Glomerular visceral epithelial cell (primary cell): ENCODE measurements around the gene KCMF1.

Experiments used
- DNase-seq: peaks from one replicate; pipeline ENCODE4 v3.0.0-alpha.2; 2016; ENCODE audit errors: extremely low spot score

Gene KCMF1

GRCh38 chr2:85022232-85022631, 51.3 kb downstream of the KCMF1 start:
- no peak for DNase-seq

DNA sequence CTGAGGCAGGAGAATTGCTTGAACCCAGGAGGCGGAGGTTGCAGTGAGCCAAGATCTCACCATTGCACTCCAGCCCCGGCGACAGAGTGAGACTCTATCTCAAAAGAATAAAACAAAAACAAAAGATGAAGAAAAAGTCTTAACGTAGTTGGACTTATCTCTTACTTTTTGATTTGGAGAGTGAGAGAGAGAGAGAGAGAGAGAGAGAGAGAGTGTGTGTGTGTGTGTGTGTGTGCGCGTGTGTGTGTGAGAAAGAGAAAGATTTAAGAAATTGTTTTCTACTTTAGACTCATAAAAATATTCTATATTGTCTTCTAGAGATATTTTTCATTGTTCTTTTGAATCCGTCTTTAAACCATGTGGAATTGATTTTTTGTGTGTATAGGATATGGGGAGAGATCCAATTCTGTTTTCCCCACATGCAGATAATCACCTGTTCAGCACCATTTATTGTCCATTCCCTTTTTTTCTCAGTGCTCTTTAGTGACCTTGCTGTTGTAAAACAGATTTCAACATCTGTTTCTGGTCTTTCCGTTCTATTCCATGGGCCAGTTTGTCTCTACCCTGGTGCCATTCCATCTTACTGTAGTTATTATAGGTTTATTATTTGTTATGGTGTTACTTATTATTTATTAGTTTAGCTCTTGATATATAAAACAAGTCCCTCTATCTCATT, 53.5 kb downstream of the KCMF1 start:
- no peak for DNase-seq

DNA sequence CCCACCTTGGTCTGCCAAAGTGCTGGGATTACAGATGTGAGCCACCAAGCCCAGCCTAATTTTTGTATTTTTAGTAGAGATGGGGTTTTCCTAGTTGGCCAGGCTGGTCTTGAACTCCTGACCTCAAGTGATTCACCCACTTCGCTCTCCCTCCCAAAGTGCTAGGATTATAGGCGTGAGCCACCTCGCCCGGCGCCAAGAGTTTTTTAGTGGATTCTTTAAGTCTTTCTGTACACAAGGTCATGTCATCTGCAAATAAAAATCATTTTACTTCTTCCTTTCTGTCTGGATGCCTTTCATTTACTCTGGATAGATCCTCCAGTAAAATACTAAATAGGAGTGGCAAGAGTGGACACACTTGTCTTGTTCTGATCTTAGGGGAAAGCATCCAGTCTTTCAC, 61.7 kb downstream of the KCMF1 start:
- no peak for DNase-seq

GRCh38 chr2:85033388-85033787, 62.4 kb downstream of the KCMF1 start:
- no peak for DNase-seq

DNA sequence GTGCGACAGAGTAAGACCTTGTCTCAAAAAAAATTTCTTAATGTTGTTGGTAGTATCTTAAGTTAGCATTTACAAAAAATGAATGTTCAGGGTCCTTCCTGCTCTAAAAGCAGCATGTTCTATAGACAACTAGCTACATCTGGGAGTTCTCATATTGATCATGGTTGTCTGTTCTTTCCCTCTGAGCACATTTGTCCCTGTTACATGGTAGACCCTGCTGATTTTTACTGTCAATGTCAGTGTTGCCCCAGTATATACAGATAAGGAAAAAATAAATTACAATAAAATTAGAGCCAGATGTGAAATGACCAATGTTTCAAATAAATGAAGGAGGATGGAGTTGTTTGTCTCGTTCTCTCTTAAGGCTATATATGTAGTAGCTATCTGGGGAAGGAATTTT, 63.2 kb downstream of the KCMF1 start:
- no peak for DNase-seq

- DNase-seq, result no peak
Measured at GRCh38 chr2:85037622-85038021, 66.7 kb downstream of the KCMF1 start.

- no peak for DNase-seq
Measured at GRCh38 chr2:85042330-85042729, 71.4 kb downstream of the KCMF1 start.

GRCh38 chr2:85048534-85048933, 77.6 kb downstream of the KCMF1 start:
- no peak for DNase-seq

GRCh38 chr2:85049236-85049635, 78.3 kb downstream of the KCMF1 start:
- no peak for DNase-seq

DNA sequence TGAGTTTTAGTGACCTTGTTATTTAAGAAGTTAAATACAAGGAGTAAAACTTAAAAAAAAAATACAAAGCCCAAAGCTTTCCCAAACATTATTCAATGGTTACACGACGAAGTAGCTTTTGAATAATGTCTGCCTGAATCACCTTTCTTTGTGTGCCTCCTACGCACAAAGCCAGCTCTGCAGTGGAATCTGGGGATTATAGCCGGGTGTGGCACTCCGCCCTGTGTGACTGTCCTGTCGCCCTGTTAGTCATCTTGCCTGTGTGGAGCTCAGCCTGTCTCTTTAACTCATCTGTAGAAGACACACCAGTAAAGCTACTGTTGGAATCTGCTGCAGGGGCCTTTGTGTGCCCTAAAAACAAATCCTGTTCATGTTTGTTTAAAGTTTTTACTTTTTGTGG, 82.8 kb downstream of the KCMF1 start:
- DNase-seq, result peak; percentile 11

GRCh38 chr2:85057226-85057962, 86.4 kb downstream of the KCMF1 start:
- no peak for DNase-seq

GRCh38 chr2:85061896-85062295, 90.9 kb downstream of the KCMF1 start:
- DNase-seq, result no peak

- DNase-seq, result no peak
Measured at GRCh38 chr2:85062565-85062964, 91.6 kb downstream of the KCMF1 start.

DNA sequence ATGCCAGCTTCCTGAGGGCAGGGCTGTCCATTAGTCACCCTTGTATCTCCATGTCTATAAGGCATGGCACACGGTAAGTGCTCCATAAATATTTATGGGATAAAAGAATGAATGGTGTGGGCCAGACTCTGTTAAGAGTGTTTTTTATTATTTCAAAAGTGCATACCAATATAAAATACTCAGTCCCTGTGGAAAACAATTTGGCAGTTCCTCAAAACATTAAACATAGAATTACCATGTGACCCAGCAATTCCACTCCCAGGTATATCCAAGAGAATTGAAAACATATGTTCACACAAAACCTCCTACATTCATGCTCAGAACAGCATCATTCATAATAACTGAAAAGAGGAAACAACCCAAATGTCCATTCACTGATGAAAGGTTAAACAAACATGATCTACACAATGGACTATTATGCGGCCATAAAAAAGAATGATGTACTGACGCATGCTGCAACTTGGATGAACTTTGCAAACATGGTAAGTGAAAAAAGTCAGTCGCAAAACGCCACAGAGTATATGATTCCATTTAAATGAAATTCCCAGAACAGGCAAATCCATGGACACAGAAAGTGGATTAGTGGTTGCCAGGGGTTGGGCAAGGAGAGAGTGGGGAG, 93.1 kb downstream of the KCMF1 start:
- DNase-seq, result no peak

DNA sequence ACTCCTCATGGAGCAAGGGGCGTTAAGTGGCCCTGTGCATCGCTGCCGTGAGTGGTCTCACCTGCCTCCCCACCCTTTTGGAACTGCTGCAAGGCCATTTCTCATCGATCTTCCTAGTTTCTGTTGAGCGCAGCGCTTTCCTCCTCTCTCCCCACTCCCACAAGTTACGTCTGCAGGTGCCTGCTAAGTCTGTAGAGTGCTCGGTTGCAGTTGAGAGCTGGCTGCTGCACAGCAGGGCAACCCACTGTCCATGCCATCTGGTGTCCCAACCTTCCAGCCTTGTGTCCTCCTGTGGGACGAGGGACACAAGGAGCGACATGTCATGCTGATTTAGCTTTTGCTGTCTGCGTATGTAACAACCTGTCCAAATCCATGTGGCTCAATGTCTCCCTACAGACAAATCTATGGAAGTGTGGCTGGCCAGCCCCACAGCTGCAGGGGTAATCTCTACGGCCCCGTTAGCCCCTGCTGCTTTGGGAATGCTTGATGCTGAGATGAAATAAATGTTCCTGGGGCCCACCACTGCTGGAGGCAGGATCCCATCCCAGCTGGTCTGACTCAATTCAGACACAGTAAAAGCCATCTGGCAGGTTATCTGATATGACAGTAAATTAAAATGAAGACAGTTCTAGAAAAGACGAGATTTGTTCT, 94.1 kb downstream of the KCMF1 start:
- DNase-seq, result no peak

DNA sequence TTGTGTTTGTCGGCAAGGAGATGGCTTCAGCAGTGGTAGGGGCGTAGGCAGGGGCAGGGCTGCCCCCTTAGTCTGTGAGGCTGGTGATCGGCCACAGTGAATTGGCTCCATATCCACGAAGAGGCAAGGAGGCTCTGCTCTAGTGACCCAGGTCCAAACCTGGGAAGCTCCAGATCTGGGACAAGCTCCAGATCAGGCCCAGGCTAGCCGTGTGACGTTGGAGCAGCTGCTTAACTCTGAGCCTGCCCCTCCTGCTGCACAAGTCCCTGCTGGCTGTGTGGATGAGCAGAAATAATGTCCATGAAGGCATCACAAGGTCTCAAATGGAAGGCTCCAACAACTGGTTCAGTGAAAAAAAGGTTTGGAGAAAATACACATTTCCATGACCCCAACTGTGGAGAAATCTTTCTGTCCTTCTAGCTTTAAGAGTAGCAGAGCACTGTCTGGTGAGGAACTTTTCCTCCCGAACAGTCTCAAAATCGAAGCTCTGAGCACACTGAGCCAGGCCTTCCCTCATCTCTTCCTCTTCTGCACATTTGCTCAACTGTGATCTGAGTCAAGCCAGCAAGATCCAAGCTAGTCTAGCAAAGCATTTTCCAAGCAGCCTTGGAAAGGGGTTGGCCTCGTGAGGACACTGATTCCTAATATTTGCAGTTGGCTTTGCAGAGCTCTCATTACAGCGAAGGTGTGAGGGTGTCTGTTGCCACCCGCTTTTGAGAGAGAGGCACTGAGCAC, 95.2 kb downstream of the KCMF1 start:
- no peak for DNase-seq

DNA sequence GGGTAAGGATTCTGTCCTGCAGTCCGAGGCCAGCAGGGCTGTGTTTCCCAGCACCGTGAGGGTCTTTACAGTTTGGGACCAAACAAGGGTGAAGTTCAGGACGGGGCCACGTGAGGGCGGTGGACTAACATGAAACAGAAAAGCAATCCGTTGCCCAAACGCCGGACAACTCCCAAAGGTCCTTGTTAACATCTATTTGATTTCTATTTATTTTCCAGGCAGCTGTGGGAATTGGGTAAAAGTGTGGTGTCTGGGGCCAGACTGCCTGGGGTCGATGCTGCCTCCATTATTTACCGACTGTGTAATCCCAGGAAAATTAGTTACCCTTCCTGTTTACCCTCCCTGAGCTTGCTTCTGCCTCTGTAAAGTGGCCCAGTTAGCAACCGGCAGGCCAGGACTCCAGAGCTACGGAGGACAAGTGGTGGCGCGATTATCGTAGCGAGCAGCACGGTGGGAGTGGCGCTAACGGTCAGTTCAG, 96.0 kb downstream of the KCMF1 start:
- peak; percentile 63 for DNase-seq

DNA sequence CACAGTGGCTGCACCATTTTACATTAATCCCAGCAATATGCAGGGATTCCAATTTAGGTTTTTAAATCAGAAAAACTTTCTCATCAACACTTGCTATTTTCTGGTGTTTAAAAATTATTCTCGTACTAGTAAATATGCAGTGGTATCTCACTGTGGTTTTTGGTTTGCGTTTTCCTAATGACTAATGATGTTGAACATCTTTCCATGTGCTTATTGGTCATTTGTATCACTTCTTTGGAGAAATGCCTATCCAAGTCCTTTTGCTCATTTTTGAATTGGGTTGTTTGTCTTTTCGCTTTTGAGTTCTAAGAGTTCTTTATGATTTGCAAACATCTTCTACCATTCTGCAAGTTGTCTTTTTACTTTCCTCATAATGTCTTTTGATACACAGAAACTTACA, 100.1 kb downstream of the KCMF1 start:
- no peak for DNase-seq

DNA sequence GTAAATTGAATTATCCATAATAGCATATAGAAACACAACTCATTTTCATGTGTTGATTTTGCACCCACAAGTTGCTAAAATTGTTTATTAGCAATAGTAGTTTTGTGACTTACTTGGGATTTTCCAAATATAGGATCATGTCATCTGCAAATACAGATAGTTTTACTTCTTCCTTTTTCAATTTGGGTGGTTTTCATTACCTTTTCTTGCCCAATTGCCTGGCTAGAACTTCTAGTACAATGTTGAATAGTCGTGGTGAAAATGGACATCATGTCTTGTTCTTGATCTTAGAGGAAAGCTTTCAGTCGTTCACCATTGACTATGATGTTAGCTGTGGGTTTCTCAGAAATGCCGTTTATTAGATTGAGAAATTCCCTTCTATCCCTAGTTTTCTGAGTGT, 102.1 kb downstream of the KCMF1 start:
- DNase-seq, result no peak

DNA sequence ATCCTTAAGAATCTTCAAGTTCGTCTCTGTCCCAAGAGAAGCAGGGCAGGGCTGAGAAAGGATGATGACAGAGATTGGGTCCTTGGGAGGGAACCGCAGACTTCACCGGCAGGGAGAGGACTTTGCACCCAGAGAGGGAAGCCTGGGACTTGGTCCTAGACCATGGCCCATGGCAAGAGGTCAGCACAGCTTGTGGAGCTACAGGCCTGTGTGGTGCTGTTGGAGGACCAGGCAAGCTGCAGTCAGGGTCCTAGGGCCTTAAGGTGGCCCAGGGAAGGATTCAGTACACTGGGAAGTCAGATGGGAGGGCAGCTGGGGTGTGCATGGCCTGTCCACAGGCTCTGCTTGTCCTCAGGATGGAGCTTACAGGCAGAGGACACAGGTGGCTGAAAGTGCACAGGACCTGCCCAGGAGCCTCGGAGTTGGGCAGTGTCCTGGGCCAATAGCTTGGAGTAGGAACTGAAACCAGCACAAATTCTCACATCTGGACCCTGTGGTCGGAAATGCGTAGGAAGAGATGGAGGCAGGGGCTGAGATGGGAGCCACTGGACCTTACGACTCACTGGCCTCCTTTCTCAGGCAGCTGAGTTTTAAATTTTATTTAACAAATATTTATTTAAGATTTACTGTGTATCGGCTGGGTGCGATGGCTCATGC, 105.8 kb downstream of the KCMF1 start:
- DNase-seq, result no peak

GRCh38 chr2:85077859-85078419, 107.0 kb downstream of the KCMF1 start:
- no peak for DNase-seq
